NB4 (cell line): ENCODE results near the gene TMPRSS13.

ENCODE experiments used
- DNase-seq: peaks from one replicate; pipeline ENCODE4 v3.0.0; 2010; ENCODE audit warnings: low read depth
- H3K4me3 ChIP-seq: one replicate; pipeline ENCODE4 v1.5.1; 2011; ENCODE audit warnings: mild to moderate bottlenecking, low read depth, low read length, moderate library complexity
- CTCF ChIP-seq: IDR thresholded peaks from one replicate; pipeline ENCODE4 v1.5.1; 2012; ENCODE audit warnings: low read depth, low read length
- MAX ChIP-seq: IDR thresholded peaks from 2 replicates; pipeline ENCODE4 v1.6.1; 2011; ENCODE audit warnings: low read depth, low read length
- MYC ChIP-seq: IDR thresholded peaks from 2 replicates; pipeline ENCODE4 v1.6.1; 2011; ENCODE audit warnings: low read depth, low read length
- POLR2A ChIP-seq: IDR thresholded peaks from 2 replicates; pipeline ENCODE4 v1.6.1; 2011; ENCODE audit warnings: mild to moderate bottlenecking; ENCODE audit not compliant: insufficient read length; ENCODE audit errors: extremely low read depth

TMPRSS13 gene

GRCh38 chr11:117913736-117914397, 15.3 kb downstream of the TMPRSS13 start:
- TF ChIP-seq POLR2A (no peak), CTCF (no peak), MAX (no peak), MYC (no peak)
- no peak for DNase-seq
- no peak overlapping the region for H3K4me3 ChIP-seq

GRCh38 chr11:117912497-117912896, 16.7 kb downstream of the TMPRSS13 start:
- no peak for TF ChIP-seq MYC
- TF ChIP-seq POLR2A: no peak
- no peak for TF ChIP-seq MAX
- no peak for TF ChIP-seq CTCF
- no peak overlapping the region for H3K4me3 ChIP-seq
- no peak for DNase-seq

- TF ChIP-seq POLR2A (no peak), MYC (no peak), MAX (no peak), CTCF (no peak)
- no peak for DNase-seq
- H3K4me3 ChIP-seq: no peak overlapping the region
These were observed 17.5 kb downstream of the TMPRSS13 start for GRCh38 chr11:117911694-117912093.

GRCh38 chr11:117910941-117911655, 18.1 kb downstream of the TMPRSS13 start:
- TF ChIP-seq POLR2A: no peak
- TF ChIP-seq MYC: no peak
- TF ChIP-seq MAX: no peak
- TF ChIP-seq CTCF: no peak
- no peak for DNase-seq
- no peak overlapping the region for H3K4me3 ChIP-seq

GRCh38 chr11:117910525-117910924, 18.7 kb downstream of the TMPRSS13 start:
- H3K4me3 ChIP-seq: no peak overlapping the region
- DNase-seq: no peak
- TF ChIP-seq POLR2A (no peak), CTCF (no peak), MAX (no peak), MYC (no peak)
